GM21529 (cell line): ENCODE data around the gene LIN28A.
"Not testable (repeated sequence)": the region's sequence is repeated elsewhere in the genome, so short reads cannot be mapped to it uniquely, and the experiment has no call there.

ENCODE experiments used
- ATAC-seq: cut with Tn5 transposase; IDR thresholded peaks from one replicate; pipeline ENCODE4 v1.9.1; 2021; ENCODE audit not compliant: unreplicated experiment

LIN28A gene

GRCh38 chr1:26410706-26411623 is at the start of gene LIN28A:
Gene LIN28A, plus strand, starts transcription at chr1:26410817. Its CDS starts 75 bp downstream, at chr1:26410892.
- no peak for ATAC-seq

- no peak for ATAC-seq
Observed at GRCh38 chr1:26361605-26362122, 49.0 kb upstream of the LIN28A start.

GRCh38 chr1:26362331-26362730 is 48.3 kb upstream of the LIN28A start:
- no peak for ATAC-seq

- ATAC-seq: no peak
Observed at GRCh38 chr1:26363549-26364448, 46.8 kb upstream of the LIN28A start.

- no peak for ATAC-seq
Observed at GRCh38 chr1:26364956-26365355, 45.7 kb upstream of the LIN28A start.

- no peak for ATAC-seq
Observed at GRCh38 chr1:26367441-26367840, 43.2 kb upstream of the LIN28A start.

- ATAC-seq: no peak
Observed at GRCh38 chr1:26368006-26368405, 42.6 kb upstream of the LIN28A start.

GRCh38 chr1:26368486-26368885 is 42.1 kb upstream of the LIN28A start:
- ATAC-seq: no peak

GRCh38 chr1:26370591-26371382 is 39.8 kb upstream of the LIN28A start:
- no peak for ATAC-seq

- no peak for ATAC-seq
Observed at GRCh38 chr1:26372039-26372438, 38.6 kb upstream of the LIN28A start.

- ATAC-seq: not testable (repeated sequence)
Observed at GRCh38 chr1:26372611-26373010, 38.0 kb upstream of the LIN28A start, which contains the start of gene ZNF683. Gene ZNF683, minus strand, starts transcription at chr1:26372750. Its CDS starts 4,179 bp downstream, at chr1:26368571.

GRCh38 chr1:26373281-26373680 is 37.3 kb upstream of the LIN28A start:
- no peak for ATAC-seq

- no peak for ATAC-seq
Observed at GRCh38 chr1:26373789-26374188, 36.8 kb upstream of the LIN28A start.

- ATAC-seq: not testable (repeated sequence)
Observed at GRCh38 chr1:26374361-26374760, 36.3 kb upstream of the LIN28A start.

- ATAC-seq: no peak
Observed at GRCh38 chr1:26375081-26375480, 35.5 kb upstream of the LIN28A start.

GRCh38 chr1:26376050-26376449 is 34.6 kb upstream of the LIN28A start:
- no peak for ATAC-seq

GRCh38 chr1:26378088-26378878 is 32.3 kb upstream of the LIN28A start:
- peak; percentile 45 for ATAC-seq

- ATAC-seq: no peak
Observed at GRCh38 chr1:26378879-26379251, 31.8 kb upstream of the LIN28A start.

- no peak for ATAC-seq
Observed at GRCh38 chr1:26384076-26384475, 26.5 kb upstream of the LIN28A start.

- not testable (repeated sequence) for ATAC-seq
Observed at GRCh38 chr1:26385063-26385462, 25.6 kb upstream of the LIN28A start.
